Lower leg skin (tissue), 3 donors: Measurements from ENCODE around the gene RND2.

Experiments
- POLR2A ChIP-seq, 2 donors: fragments of 450-650 bp; IDR thresholded peaks; one replicate each; pipeline ENCODE4 v1.6.1; 2016 to 2017; ENCODE audit warnings: antibody characterized with exemption in 2 of 2, mild to moderate bottlenecking in 1 of 2, moderate library complexity in 1 of 2
- TF ChIP-seq, protein P1 (sequence below), 3 donors: fragments of 450-650 bp; IDR thresholded peaks; one replicate each; pipeline ENCODE4 v1.5.1; 2016; ENCODE audit warnings: antibody characterized with exemption in 3 of 3, mild to moderate bottlenecking in 3 of 3, moderate library complexity in 2 of 3

DNA sequence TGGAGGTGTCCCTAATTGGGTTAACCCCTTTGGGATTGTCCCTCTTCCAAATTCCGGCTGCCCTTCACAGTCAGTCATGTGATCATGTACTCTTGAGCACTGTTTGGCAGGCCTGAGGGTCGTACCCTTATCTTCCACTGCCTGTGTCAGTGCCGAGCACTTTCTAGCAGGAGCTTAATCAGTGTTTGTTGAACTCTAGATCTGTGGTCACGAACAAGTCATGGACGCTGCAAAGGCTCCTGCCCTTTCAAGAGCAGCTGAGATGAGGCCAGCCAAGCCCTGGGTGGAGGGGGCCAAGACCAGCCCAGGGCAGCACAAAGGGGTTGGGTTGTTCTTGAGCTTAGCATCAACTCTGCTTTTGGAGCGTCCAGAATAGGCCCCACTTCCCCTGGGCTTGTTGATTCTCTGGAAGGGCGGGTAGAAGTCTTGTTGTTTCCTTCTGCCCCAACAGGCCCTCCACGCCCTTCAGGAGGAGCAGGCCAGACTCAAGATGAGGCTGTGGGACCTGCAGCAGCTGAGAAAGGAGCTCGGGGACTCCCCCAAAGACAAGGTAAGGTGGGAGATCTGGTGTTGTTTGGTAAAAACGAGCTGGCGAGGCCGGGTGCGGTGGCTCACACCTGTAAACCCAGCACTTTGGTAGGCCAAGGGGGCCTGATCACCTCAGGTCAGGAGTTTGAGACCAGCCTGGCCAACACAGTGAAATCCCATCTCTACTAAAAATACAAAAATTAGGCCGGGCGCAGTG, 13.1 kb upstream of the RND2 start:
- TF ChIP-seq, protein P1, sequence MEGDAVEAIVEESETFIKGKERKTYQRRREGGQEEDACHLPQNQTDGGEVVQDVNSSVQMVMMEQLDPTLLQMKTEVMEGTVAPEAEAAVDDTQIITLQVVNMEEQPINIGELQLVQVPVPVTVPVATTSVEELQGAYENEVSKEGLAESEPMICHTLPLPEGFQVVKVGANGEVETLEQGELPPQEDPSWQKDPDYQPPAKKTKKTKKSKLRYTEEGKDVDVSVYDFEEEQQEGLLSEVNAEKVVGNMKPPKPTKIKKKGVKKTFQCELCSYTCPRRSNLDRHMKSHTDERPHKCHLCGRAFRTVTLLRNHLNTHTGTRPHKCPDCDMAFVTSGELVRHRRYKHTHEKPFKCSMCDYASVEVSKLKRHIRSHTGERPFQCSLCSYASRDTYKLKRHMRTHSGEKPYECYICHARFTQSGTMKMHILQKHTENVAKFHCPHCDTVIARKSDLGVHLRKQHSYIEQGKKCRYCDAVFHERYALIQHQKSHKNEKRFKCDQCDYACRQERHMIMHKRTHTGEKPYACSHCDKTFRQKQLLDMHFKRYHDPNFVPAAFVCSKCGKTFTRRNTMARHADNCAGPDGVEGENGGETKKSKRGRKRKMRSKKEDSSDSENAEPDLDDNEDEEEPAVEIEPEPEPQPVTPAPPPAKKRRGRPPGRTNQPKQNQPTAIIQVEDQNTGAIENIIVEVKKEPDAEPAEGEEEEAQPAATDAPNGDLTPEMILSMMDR (IDR thresholded peaks at IDR 0.05): no peak
- no peak for TF ChIP-seq POLR2A (IDR thresholded peaks at IDR 0.05)
